Measurements from ENCODE around the gene KPTN. TPM values are rescaled to one million over a fixed set of nuclear protein-coding genes. Genes with fewer than 3 reads are reported as not detected.

Gene KPTN
- polyA plus RNA-seq, 3 donors, result 9.5 to 9.7 (median 9.5) TPM

DNA sequence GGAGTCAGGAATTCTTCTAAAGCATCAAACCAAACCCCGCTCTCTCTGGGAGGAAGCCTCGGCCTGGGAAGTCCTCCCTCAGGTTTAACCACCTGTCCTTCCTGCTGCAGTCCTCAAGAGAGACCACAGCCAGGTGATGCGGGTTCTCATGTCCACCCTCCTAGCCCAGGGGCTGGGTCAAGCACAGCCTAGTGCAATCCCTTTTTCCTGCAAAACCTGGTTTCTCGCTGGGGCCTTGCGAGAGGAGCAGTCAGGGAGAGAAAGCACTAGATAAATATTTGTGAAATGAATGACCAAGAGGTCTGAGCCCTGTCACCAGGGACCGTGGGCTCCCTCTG lies 14.7 kb downstream of the KPTN start:
- no peak overlapping the region for H3K9ac ChIP-seq (ENCODE audit: insufficient read depth, low read length, poor library complexity, severe bottlenecking)
- no peaks in the 10 kb centered on the region for H4K20me1 ChIP-seq (ENCODE audit: insufficient read depth, low read length)
- H3K4me1 ChIP-seq (ENCODE audit: control insufficient read depth in 1 of 2, insufficient read depth in 2 of 2, low read length in 2 of 2), result no peaks in the 10 kb centered on the region
- peaks cover 16 to 56% of the 10 kb centered on the region in 2 donors for H3K27me3 ChIP-seq (ENCODE audit: control insufficient read depth in 2 of 2, insufficient read depth in 2 of 2, low read length in 2 of 2)
- WGBS (ENCODE audit: insufficient coverage), result 39% methylated on average over 4 of the region's 6 CpGs
- DNase-seq, result no peak
- TF ChIP-seq, protein P1, sequence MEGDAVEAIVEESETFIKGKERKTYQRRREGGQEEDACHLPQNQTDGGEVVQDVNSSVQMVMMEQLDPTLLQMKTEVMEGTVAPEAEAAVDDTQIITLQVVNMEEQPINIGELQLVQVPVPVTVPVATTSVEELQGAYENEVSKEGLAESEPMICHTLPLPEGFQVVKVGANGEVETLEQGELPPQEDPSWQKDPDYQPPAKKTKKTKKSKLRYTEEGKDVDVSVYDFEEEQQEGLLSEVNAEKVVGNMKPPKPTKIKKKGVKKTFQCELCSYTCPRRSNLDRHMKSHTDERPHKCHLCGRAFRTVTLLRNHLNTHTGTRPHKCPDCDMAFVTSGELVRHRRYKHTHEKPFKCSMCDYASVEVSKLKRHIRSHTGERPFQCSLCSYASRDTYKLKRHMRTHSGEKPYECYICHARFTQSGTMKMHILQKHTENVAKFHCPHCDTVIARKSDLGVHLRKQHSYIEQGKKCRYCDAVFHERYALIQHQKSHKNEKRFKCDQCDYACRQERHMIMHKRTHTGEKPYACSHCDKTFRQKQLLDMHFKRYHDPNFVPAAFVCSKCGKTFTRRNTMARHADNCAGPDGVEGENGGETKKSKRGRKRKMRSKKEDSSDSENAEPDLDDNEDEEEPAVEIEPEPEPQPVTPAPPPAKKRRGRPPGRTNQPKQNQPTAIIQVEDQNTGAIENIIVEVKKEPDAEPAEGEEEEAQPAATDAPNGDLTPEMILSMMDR (IDR thresholded peaks at IDR 0.05), result no peak
- intact Hi-C loops (cut with micrococcal nuclease), result no loop called here
- H3K36me3 Mint-ChIP-seq, result peaks cover 0 to 2% of the 10 kb centered on the region in 2 donors
- peaks cover 0 to 12% of the 10 kb centered on the region in 2 donors for H3K9me3 ChIP-seq (replicated peaks in 1 of 2; ENCODE audit: control insufficient read depth in 1 of 2, insufficient read depth in 1 of 2, low read length in 2 of 2)
- no peak overlapping the region for H3K4me2 ChIP-seq (replicated peaks; ENCODE audit: extremely low read depth, low read length, poor library complexity, severe bottlenecking)
- H3K36me3 ChIP-seq (replicated peaks in 1 of 2; ENCODE audit: control insufficient read depth in 1 of 2, insufficient read depth in 2 of 2, low read length in 2 of 2), result no peaks in the 10 kb centered on the region
- H3K9me3 Mint-ChIP-seq, result peaks cover 0 to 6% (median 3%) of the 10 kb centered on the region in 7 donors
- H3K4me3 ChIP-seq (replicated peaks in 1 of 3; ENCODE audit: low read depth in 2 of 3, low read length in 3 of 3), result no peak overlapping the region
- H3K4me1 Mint-ChIP-seq, result peaks cover 7% of the 10 kb centered on the region
- H3K79me2 ChIP-seq (ENCODE audit: insufficient read depth, low read length), result no peaks in the 10 kb centered on the region
- H3K27ac ChIP-seq (ENCODE audit: low read depth in 1 of 2, low read length in 2 of 2), result no peak overlapping the region
- H3K27me3 Mint-ChIP-seq (ENCODE audit: low read depth in 3 of 3), result peaks cover 57 to 67% (median 64%) of the 10 kb centered on the region in 3 donors
- peak overlapping the region in 1 of 2 donors; percentile 55 for H3K4me3 Mint-ChIP-seq
- no peak overlapping the region for H2AFZ ChIP-seq (ENCODE audit: insufficient read depth, low read depth, low read length, poor library complexity, severe bottlenecking)
- H3K27ac Mint-ChIP-seq, result no peak overlapping the region

DNA sequence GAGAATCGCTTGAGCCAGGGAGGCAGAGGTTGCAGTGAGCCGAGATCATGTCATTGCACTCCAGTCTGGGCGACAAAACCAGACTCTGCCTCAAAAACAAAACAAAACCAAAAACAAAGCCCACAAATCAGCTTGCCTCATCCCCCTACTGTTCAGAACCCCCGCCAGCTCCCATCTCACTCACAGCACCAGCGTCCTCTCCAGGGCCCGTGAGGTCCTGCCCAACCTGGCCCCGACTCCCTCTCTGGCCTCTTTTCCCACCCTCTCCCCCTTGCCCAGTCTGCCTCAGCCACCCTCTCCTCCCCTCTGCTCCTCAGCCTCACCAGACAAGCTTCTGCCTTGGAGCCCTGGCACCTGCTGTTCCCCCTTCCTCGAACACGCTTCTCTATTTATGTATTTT lies 16.1 kb downstream of the KPTN start:
- intact Hi-C loops (cut with micrococcal nuclease), result no loop called here
- Histone ChIP-seq H3K79me2 (ENCODE audit: insufficient read depth, low read length) (no peaks in the 10 kb centered on the region), H3K36me3 (replicated peaks in 1 of 2; ENCODE audit: control insufficient read depth in 1 of 2, insufficient read depth in 2 of 2, low read length in 2 of 2) (no peaks in the 10 kb centered on the region), H3K9ac (ENCODE audit: insufficient read depth, low read length, poor library complexity, severe bottlenecking) (no peak overlapping the region), H3K4me2 (replicated peaks; ENCODE audit: extremely low read depth, low read length, poor library complexity, severe bottlenecking) (no peak overlapping the region), H2AFZ (ENCODE audit: insufficient read depth, low read depth, low read length, poor library complexity, severe bottlenecking) (no peak overlapping the region), H3K9me3 (replicated peaks in 1 of 2; ENCODE audit: control insufficient read depth in 1 of 2, insufficient read depth in 1 of 2, low read length in 2 of 2) (peaks cover 0 to 12% of the 10 kb centered on the region in 2 donors), H4K20me1 (ENCODE audit: insufficient read depth, low read length) (no peaks in the 10 kb centered on the region), H3K27me3 (ENCODE audit: control insufficient read depth in 2 of 2, insufficient read depth in 2 of 2, low read length in 2 of 2) (peaks cover 16 to 57% of the 10 kb centered on the region in 2 donors), H3K4me1 (ENCODE audit: control insufficient read depth in 1 of 2, insufficient read depth in 2 of 2, low read length in 2 of 2) (no peaks in the 10 kb centered on the region), H3K4me3 (replicated peaks in 1 of 3; ENCODE audit: low read depth in 2 of 3, low read length in 3 of 3) (no peak overlapping the region), H3K27ac (ENCODE audit: low read depth in 1 of 2, low read length in 2 of 2) (no peak overlapping the region)
- DNase-seq, result no peak
- WGBS (ENCODE audit: insufficient coverage), result 38% methylated on average over 9 of the region's 9 CpGs
- no peak overlapping the region for H3K27ac Mint-ChIP-seq
- peaks cover 0 to 6% (median 3%) of the 10 kb centered on the region in 7 donors for H3K9me3 Mint-ChIP-seq
- peak overlapping the region in 1 of 2 donors; percentile 62 for H3K4me3 Mint-ChIP-seq
- H3K36me3 Mint-ChIP-seq, result peaks cover 0 to 2% of the 10 kb centered on the region in 2 donors
- H3K4me1 Mint-ChIP-seq, result peaks cover 7% of the 10 kb centered on the region
- peaks cover 56 to 71% (median 59%) of the 10 kb centered on the region in 3 donors for H3K27me3 Mint-ChIP-seq (ENCODE audit: low read depth in 3 of 3)
- TF ChIP-seq, protein P1 (IDR thresholded peaks at IDR 0.05), result no peak
